ENCODE data around the gene PMPCA.

Gene PMPCA, protein sequence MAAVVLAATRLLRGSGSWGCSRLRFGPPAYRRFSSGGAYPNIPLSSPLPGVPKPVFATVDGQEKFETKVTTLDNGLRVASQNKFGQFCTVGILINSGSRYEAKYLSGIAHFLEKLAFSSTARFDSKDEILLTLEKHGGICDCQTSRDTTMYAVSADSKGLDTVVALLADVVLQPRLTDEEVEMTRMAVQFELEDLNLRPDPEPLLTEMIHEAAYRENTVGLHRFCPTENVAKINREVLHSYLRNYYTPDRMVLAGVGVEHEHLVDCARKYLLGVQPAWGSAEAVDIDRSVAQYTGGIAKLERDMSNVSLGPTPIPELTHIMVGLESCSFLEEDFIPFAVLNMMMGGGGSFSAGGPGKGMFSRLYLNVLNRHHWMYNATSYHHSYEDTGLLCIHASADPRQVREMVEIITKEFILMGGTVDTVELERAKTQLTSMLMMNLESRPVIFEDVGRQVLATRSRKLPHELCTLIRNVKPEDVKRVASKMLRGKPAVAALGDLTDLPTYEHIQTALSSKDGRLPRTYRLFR

DNA sequence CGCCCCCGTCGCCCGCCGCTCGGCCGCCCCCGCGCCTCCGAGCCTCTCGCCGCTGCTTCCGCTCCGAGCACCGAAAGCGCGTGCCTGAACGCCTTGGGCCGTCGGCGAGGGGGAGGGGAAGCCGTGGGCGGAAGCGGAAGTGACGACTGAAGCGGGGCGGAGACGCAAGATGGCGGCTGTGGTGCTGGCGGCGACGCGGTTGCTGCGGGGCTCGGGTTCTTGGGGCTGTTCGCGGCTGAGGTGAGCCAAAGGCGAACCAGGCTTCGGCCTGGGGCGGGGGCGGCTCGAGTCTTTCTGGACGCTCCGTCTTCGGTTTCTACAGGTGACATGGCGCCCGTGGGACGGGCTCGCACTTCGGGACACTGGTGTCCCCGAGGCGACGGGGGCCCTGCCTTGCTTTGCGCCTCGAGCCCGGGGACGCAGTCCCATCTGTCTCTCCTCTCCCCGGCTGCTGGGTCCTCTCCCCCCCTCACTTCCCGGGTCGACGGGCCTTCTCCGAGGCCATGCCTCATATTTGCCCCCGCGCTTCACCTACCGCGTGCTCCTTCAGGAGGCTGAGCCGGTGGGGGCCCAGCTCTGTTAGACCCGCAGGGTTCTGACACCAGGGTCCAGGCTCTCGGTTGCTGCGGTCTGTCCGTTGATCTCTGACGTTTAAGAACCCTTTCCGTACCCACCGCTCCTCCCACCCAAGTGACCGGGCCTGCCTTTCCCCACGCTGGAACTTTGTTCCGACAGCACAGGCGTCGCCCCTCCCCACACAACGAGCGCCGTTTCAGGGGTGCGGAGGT lies at the start of gene PMPCA, which contains the start of gene ENTR1:
PMPCA (plus strand) TSS at position 159 of the 788 bp plus-strand sequence; CDS start at position 170, 11 bp downstream.
ENTR1 (minus strand) TSS at position 115 of the 788 bp plus-strand sequence. CDS start 217 bp downstream, outside the sequence.
- intact Hi-C loops (cut with DNase I), result loop anchor here (1.0 to 5.0 kb wide), 2 partner anchors 10 to 72 kb away; partner anchors contain the start of genes SEC16A and SNAPC4
- DNase-seq, result peak; percentile 85 to 99 (median 94)

DNA sequence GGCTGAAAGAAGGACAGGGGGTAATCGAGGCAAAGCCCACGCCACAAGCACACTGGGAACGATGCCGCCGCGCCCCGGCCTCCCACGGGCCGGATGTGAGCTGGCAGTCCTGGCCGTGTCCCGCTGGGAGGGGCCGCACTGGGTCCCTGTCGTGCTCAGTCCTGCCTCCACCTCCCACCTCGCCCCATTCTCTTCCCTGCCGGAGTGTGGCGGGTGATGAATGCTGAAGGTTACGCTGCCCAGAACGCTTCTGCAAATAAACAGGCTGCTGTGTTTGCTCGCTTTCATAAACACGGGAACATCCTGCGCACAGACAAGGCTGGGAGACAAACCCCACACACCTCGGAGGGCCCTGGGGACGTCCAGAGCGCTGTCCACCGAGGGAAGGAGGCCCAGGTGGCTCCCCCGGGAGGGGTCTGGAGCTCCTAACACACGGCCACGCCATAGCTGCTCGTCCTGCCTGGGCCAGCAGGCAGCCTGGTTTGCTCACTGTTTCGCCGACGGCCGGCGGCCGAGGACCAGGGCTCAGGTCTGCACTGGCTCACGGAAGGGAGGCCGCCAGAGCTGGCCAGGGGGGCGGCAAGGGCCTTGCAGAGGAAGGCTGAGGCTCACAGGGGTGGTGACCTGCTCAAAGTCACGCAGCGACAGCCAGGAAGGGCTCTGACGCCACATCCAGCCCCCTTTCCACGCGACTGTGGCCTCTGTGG lies 49.3 kb upstream of the PMPCA start:
- intact Hi-C loops (cut with DNase I), result loop anchor here (5.0 kb wide), 1 partner anchor 49 kb away; no protein-coding TSS in a partner anchor
- peak in 3 of 10 donors; percentile 47 to 86 (median 53) for DNase-seq

DNA sequence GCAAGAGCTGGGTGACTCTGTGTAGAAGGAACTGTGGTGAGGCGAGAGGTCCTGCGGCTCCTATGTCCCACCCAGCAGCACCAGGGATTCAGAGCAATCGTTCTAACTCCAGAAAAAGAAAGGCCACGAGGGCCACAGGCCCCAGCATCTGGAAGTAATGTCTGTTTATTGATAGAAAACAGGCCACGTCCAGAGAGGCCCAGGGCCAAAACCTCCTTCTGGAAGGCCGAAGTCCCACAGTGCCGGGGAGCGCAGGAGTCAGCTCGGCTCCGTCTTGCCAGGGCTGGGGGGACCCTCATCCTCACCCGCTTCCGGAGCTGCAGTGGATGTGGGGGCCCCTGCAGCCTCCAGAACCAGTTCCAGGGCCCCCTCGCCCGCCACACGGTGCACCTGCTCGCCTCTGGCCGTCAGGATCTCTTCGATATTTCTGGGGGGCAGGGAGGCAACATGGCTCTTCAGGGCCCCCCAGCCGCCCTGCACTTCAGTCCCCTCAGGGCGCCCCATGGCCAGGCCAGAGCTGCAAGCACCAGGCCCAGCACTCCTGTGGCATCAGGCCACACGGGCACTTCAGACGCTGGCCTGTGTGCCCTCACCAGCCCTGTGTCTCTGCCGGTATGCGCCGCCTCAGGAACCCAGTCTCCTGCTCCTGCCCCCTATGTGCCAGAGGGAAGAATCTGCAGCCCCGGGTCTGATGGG lies 48.6 kb upstream of the PMPCA start:
- DNase-seq, result no peak
- intact Hi-C loops (cut with DNase I), result loop anchor here (2.0 to 5.0 kb wide), 2 partner anchors 39 to 50 kb away; partner anchors contain the start of gene SNAPC4

DNA sequence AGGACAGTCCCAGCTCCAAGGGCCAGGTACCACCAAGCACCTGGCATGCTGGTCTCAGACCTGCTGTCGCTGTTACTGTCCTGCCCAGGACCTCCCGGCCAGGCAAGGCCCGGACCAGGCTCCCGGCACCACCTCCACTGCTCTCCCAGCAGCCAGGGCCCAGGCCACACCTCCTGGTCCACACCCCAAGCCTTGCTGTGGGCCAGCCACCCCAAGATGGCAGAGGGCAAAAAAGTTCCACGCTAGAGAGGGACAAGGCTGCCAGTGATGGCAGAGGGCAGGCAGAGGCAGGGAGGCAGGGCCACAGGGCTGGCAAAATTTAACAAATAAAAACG lies 48.0 kb upstream of the PMPCA start:
- DNase-seq, result no peak
- intact Hi-C loops (cut with DNase I), result loop anchor here (2.0 to 5.0 kb wide), 2 partner anchors 38 to 50 kb away; partner anchors contain the start of gene SNAPC4

DNA sequence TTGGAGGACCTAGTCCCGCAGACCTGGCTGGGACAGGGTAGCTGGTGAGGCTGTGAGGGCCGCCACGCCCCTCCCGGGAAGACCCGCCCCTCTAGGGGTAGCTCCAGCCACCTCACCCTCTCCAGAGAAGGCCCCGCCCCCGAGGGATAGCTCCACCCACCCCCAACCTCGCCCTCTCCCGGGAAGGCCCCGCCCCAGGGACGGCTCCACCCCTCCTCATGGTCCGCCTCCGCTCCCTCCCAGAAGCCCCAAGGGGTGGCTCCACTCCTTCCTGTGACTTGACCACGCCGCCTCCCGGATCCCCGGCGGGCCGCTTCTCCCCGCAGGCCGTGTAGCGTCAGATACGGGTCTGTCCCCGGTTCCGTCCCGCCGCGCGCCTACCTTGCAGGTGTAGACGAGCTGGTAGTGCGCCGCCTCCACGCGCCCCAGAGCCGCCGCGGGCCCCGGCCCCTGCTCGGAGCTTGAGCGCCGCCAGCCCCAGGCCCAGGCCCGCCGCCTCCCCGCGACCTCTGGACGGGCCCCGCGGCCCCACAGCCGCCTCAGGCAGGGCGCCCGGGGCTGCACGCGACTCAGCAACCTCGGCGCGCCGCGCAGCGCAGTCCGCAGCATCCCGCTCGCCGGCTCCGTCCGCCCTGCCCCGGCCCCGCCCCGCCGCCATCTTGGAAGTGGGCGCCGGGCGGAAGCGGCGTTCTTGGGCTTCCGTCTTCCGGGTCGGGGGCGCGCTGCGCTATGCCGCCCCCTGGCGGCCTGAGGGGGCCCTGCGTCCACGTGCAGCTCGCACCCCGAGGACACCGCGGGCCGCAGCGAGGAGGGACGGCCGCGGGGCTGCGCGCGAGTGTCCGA lies 47.1 kb upstream of the PMPCA start, which contains the start of gene DNLZ:
DNLZ (minus strand) TSS at position 639 of the 843 bp plus-strand sequence; CDS start at position 609, 30 bp downstream.
- intact Hi-C loops (cut with DNase I), result loop anchor here (1.0 to 5.0 kb wide), 3 partner anchors 24 to 51 kb away; partner anchors contain the start of gene SNAPC4
- DNase-seq, result peak; percentile 88 to 99 (median 94)

DNA sequence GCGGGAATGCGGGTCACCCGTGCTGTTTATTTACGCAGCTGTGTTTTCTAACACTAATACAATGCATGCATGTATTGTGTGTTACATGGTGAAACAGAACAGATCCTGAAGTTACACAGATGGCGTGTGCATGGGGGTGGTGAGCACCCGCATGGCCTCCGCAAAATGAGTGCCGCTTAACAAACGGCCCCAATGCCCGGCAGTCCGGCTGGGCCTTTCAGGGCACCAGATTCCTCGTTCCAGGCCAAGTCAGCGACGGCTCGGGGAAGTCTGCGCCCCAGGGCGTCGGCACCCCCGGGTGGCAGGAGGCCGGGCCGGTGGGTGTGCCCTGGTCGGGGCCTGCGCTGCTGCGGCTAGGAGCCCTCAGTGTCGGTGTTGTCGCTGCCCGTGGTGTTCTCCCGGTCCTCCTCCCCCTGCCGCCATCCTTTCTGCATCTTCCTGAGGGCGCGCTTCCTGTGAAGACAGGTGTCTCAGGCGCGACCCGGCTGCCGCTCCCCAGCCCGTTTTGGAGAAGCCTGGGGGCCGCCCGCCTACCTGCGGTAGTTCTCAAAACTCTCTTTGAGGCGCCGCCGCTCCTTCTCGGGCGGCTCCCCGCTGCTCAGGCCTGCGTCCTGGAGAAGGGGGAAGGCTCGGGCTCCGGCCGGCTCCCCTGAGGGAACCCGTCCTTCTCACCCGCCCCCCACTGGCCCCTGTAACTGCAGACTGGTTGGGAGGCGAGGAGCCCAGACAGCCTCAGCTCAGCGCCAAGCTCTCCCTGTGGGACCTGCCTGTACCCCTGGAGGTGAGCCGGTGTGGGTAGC lies 46.3 kb upstream of the PMPCA start:
- intact Hi-C loops (cut with DNase I), result loop anchor here (1.0 to 5.0 kb wide), 3 partner anchors 25 to 52 kb away; partner anchors contain the start of gene SNAPC4
- DNase-seq, result no peak

DNA sequence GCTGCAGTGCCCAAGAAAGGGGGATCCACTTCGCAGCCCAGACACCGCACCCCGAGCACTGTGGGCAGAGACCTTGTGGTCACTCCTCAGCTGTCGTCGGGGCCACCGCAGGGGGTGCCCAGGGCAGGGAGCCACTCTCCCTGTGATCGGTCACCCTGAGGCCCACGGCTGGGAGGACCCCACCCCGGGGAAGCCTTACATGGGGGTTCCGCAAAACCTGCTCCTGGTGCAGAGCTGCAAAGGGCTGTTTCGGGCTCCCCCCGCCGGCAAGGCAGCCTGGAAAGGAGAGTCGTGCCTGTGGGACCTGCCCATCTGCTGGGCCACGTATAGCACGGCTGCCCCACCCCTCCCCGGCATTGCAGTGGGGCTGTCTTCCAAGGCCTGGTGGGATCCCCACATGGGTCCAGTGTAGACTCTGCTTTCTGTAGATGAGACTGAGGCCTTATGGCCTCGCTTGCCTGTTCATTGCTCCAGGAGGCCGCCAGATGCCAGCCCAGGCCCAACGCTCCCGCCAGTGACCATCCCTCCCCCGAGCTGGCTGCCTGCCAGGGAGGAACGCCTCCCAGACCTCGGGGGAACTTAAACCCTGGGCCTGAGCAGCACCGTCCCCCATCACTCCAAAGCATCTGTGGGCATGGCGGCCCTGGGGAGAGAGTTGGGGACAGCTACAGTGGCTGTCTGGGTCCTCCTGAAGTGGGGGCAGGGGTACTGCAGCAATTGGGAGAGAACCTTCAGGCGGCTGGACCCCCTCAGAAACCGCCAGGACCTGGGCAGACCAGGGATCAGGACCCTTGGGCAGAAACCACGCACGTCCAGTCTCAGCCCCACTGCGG lies 45.3 kb upstream of the PMPCA start:
- intact Hi-C loops (cut with DNase I), result loop anchor here (5.0 kb wide), 1 partner anchor 53 kb away; no protein-coding TSS in a partner anchor
- DNase-seq, result no peak

DNA sequence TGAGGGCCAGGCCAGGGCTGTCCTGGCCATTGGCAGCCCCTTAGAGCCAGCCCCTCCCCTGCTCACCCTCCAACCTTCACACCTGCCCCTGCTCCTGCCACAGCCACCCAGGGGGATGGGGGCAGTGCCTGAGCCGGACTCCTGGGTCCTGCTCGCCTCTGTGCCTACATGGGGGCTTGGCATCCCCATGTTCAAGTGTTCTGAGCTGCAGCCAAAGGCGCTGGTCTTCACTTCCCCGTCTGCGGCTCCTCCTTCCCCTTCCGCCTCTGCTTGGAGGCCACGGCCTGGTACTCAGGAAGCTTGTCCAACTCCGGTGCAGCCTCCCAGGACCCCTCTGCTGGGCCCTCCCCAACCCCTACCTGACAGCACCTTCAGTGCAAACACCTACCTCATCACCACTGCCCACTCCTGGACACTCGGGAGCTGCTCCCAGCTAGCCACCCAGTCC lies 44.7 kb upstream of the PMPCA start:
- intact Hi-C loops (cut with DNase I), result no loop called here
- no peak for DNase-seq

DNA sequence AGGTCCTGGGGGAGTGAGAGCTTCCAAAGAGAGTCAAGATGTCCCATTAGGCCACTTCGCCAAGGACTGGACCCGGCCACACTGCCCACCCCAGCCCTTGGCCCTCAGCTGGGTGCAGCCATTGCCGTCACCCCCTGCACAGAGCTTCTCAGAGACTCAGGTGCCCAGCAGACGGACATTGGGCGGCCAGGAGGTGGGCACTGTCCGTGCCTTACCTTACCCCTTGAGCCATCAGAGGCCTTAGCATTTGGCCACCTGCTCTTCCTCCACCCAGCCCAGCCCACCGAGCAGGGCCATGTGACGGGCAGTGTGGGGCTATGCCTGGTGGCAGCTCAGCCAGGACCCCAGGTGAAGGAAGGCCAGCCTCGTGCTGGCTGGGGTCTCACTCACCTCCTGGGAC lies 43.6 kb upstream of the PMPCA start:
- intact Hi-C loops (cut with DNase I), result no loop called here
- DNase-seq, result no peak

DNA sequence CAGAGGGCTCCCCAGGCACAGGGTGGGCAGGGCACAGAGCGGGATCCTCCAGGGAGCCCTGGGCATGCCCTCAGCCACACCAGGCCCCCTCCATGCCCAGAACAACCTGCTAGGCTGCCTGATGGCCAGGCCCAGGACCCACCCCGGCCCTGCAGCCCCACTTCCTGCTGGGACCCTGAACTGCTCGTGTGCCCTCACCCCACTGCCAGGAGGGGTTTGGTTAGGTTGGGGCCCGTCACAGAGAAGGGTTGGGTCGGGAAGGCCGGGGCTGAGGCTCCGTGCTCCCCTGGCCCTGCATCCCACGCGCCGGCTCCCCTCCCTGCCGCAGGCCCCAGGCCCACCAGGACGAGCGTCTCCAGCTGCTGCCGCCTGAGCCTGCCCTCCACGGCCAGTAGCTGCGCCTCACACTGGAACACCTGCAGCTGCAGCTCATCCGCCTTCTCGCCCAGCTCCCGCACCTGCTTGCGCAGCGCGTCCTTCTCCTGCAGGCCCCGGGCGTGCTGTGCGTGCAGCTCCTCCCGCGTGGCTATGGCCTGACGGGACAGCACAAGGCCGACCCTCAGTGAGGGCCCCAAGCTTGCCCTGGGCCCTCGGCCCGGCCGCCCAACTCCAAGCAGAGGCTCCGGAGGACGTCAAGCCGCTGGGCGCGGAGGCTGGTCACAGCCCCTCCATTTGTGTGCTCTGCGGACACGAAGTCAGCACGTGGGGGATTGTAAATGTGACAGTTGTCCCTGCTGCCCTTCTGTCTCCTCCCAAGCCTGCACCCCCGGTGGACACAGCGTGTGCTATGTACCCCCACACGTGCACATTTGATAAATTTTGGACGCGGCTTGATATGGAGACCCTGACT lies 42.9 kb upstream of the PMPCA start:
- intact Hi-C loops (cut with DNase I), result no loop called here
- DNase-seq, result no peak

DNA sequence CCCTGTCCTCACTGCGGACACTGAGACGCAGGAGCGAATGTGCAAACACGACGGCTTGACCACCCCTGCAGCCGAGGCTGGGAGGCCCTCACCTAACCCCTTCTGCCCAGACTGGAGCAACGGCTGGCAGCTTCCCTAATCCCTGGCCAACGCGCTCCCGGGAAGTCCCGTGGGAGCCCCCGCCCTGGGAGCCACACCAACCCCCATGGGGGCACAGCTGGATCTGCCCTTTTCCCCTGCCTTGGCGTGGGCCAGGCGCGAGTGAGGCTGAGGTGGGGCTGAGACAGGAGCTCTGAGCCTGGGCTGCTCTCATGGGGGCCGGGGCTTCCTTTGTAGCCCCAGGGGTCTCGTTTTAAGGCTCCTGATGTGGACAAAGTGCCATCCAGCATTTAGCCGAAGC lies 42.3 kb upstream of the PMPCA start:
- intact Hi-C loops (cut with DNase I), result no loop called here
- DNase-seq, result no peak

DNA sequence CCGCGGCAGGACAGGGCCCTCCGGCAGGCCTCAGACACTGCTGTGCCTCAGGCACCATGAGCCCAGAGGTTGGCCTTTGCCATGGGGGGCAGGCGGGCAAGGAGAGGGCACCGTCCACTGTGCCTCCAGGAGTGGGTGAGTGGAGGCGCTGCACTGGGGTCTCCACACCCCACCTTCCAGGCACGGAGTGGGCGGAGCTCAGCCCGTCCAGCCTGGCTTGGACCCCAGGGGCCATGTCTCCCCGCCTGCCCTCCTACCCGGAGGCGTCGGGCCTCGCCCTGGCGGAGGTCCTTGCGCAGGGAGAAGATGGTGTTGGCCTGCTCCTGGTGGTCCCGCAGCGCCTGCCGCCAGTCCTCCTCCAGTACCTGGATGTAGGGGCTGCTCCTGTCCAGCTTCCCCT lies 40.4 kb upstream of the PMPCA start:
- intact Hi-C loops (cut with DNase I), result no loop called here
- DNase-seq, result no peak

DNA sequence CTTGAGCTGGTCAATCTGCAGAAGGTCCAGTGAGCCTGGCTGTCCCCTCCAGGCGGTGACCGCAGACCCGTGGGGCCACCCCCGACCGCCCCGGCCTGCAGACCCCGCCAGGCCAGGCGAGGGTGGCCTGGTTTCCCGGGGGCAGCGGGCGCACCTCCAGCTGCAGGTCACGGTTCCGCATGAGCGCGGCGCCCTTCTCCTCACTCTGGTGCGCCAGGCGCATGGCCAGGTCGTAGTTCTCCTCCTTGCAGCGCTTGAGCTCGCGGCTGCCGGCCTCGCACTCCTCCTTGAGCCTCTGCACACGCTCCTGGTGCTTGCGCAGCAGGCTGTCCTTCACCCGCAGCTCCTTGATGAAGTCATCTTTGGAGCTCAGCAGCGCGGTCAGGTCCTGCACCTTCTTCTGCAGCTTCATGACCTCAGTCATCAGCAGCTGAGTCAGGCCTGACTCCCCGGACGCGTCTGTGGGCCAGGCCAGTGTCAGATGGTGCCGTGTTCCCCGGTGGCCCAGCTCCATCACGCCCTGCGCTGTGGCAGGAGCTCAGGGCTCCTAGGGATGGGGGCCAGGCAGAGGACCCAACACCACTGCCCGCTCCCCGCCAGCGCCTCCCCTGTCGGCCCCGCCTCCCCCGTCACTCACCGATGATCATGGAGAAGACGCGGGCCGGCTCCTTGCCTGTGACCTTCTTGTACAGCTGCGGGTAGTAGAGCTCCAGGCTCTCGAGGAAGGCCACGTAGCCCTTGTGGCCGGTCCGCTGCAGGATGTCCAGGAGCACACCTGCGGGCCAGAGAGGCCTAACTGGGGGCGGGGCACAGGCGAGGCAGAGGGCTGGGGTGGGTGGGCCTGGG lies 39.5 kb upstream of the PMPCA start:
- intact Hi-C loops (cut with DNase I), result no loop called here
- DNase-seq, result no peak

DNA sequence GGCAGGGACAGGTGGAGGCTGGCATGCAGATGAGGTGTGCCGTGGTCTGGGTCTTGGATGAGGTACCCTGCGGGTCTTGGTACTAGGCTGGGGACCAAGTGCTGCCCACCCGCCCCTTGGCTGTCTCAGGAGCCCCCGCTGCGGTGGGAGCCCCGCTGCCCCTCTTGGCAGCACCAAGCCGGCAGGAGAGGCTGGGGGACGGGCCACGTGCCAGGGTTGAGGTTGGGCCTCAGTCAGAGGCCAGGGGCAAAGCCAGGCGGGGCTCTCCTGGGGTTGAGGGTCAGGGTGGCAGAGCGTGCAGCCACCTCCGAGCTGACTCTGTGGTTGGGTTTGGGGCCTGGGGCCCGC lies 39.0 kb upstream of the PMPCA start:
- DNase-seq, result no peak
- intact Hi-C loops (cut with DNase I), result no loop called here

DNA sequence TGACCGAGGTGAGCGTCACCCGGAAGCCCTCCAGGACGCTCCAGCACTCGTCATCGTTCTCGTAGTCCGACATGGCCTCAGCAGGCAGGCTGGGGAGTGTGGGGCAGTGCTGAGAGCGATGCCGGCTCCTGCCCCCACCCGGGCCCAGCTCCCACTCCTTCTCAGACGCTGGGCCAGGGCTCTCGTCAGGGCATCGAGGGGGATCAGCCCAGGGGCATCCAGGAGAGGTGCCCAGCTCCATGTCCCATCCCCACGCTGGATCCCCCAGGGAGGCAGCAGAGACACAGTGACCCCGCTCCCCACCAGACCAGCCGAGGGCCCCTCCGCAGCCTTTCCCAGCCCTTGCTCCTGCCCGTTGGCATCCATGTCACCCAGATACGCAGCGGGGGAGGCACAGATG lies 38.5 kb upstream of the PMPCA start:
- intact Hi-C loops (cut with DNase I), result no loop called here
- no peak for DNase-seq

Data from posterior cingulate gyrus (tissue), 11 donors.